ENCODE results near the gene TMEM9. TPM values are rescaled to one million over a fixed set of nuclear protein-coding genes. Genes with fewer than 3 reads are reported as not detected.

Gene TMEM9
- total RNA-seq (10 to 100 TPM; 15.7 to 16.5 TPM), total RNA-seq (1.0 to 27.7 (median 14.3) reads per million in 172 experiments)
- polyA plus RNA-seq (2013, experiment 1 of 2) = 22.0 TPM
- 19.1 TPM for polyA plus RNA-seq (2013, experiment 2 of 2)

- Histone ChIP-seq H3K27ac (ENCODE audit: low read depth in 1 of 2, low read length in 2 of 2) (peak within 1 kb of the TSS in 1 of 2 donors; percentile 47), H3K4me3 (ENCODE audit: low read length) (peak within 1 kb of the TSS; percentile 84), H3K27me3 (ENCODE audit: control insufficient read depth in 1 of 2, insufficient read depth in 2 of 2, low read length in 2 of 2) (no peaks in the 10 kb centered on the region), H3K4me1 (ENCODE audit: insufficient read depth, low read length) (peaks cover 18% of the 10 kb centered on the region), H3K9me3 (ENCODE audit: control insufficient read depth in 1 of 2, insufficient read depth in 1 of 2, low read length in 2 of 2) (no peaks in the 10 kb centered on the region), H3K36me3 (ENCODE audit: insufficient read depth, low read length) (peaks cover 8% of the 10 kb centered on the region)
- ChIA-PET POLR2A (interaction anchor here (0.8 to 1.7 kb wide), 6 partner anchors 16 to 484 kb away, joined by 3 to 12 read pairs (median 4); partner anchors contain the start of genes DDX59 and KIF21B), CTCF (interaction anchor here (1.0 to 2.0 kb wide), 4 partner anchors 14 to 40 kb away, joined by 3 to 6 read pairs (median 4); no protein-coding TSS in a partner anchor)
- TF ChIP-seq CTCF (IDR thresholded peaks at IDR 0.05) = no peak
- H3K27me3 Mint-ChIP-seq = peaks cover 10% of the 10 kb centered on the region
- ATAC-seq (ENCODE audit: poor library complexity) (peak; percentile 97), DNase-seq (peak; percentile 97 to 100 (median 99))
- H3K27ac Mint-ChIP-seq = peak within 1 kb of the TSS; percentile 76
- no peaks in the 10 kb centered on the region for H3K9me3 Mint-ChIP-seq
- H3K36me3 Mint-ChIP-seq (ENCODE audit: low read depth) = peaks cover 26% of the 10 kb centered on the region
- intact Hi-C loops (cut with DNase I, micrococcal nuclease) = loop anchor here in 1 of 2 experiments (5.0 to 10.0 kb wide), 8 partner anchors 68 to 990 kb away; partner anchors contain the start of genes ARL8A, CSRP1, KIF21B and ZNF281
- peak within 1 kb of the TSS; percentile 91 for H3K4me3 Mint-ChIP-seq
- H3K4me1 Mint-ChIP-seq (ENCODE audit: low read depth) = peaks cover 32% of the 10 kb centered on the region
Measured at GRCh38 chr1:201154389-201155165, at the start of gene TMEM9. TMEM9 (minus strand) TSS chr1:201154474; CDS start chr1:201153923, 551 bp downstream.

GRCh38 chr1:201198598-201198997, 44.3 kb upstream of the TMEM9 start:
- Histone ChIP-seq H3K36me3 (ENCODE audit: insufficient read depth, low read length) (no peaks in the 10 kb centered on the region), H3K9me3 (ENCODE audit: control insufficient read depth in 1 of 2, insufficient read depth in 1 of 2, low read length in 2 of 2) (no peaks in the 10 kb centered on the region), H3K27me3 (ENCODE audit: control insufficient read depth in 1 of 2, insufficient read depth in 2 of 2, low read length in 2 of 2) (no peaks in the 10 kb centered on the region), H3K4me3 (ENCODE audit: low read length) (no peak overlapping the region), H3K27ac (ENCODE audit: low read depth in 1 of 2, low read length in 2 of 2) (no peak overlapping the region), H3K4me1 (ENCODE audit: insufficient read depth, low read length) (no peaks in the 10 kb centered on the region)
- no peak for TF ChIP-seq CTCF (IDR thresholded peaks at IDR 0.05)
- intact Hi-C loops (cut with DNase I, micrococcal nuclease) = no loop called here
- CTCF ChIA-PET = no interaction called here
- Mint-ChIP-seq H3K4me1 (ENCODE audit: low read depth) (no peaks in the 10 kb centered on the region), H3K4me3 (no peak overlapping the region), H3K27ac (no peak overlapping the region), H3K9me3 (no peaks in the 10 kb centered on the region), H3K36me3 (ENCODE audit: low read depth) (no peaks in the 10 kb centered on the region), H3K27me3 (no peaks in the 10 kb centered on the region)
- POLR2A ChIA-PET = no interaction called here
- DNase-seq (no peak), ATAC-seq (ENCODE audit: poor library complexity) (no peak)

- TF ChIP-seq CTCF (IDR thresholded peaks at IDR 0.05) = no peak
- peaks cover 14% of the 10 kb centered on the region for H3K27me3 Mint-ChIP-seq
- H3K27ac Mint-ChIP-seq = no peak overlapping the region
- H3K4me1 ChIP-seq (ENCODE audit: insufficient read depth, low read length) = no peaks in the 10 kb centered on the region
- ATAC-seq (ENCODE audit: poor library complexity) (no peak), DNase-seq (no peak)
- ChIA-PET POLR2A (no interaction called here), CTCF (no interaction called here)
- no peak overlapping the region for H3K27ac ChIP-seq (ENCODE audit: low read depth in 1 of 2, low read length in 2 of 2)
- intact Hi-C loops (cut with DNase I, micrococcal nuclease) = no loop called here
- no peak overlapping the region for H3K4me3 Mint-ChIP-seq
- H3K4me1 Mint-ChIP-seq (ENCODE audit: low read depth) = no peaks in the 10 kb centered on the region
- peaks cover 0 to 4% of the 10 kb centered on the region in 2 experiments for H3K27me3 ChIP-seq (ENCODE audit: control insufficient read depth in 1 of 2, insufficient read depth in 2 of 2, low read length in 2 of 2)
- no peaks in the 10 kb centered on the region for H3K9me3 ChIP-seq (ENCODE audit: control insufficient read depth in 1 of 2, insufficient read depth in 1 of 2, low read length in 2 of 2)
- H3K36me3 ChIP-seq (ENCODE audit: insufficient read depth, low read length) = no peaks in the 10 kb centered on the region
- H3K36me3 Mint-ChIP-seq (ENCODE audit: low read depth) = no peaks in the 10 kb centered on the region
- H3K4me3 ChIP-seq (ENCODE audit: low read length) = no peak overlapping the region
- no peaks in the 10 kb centered on the region for H3K9me3 Mint-ChIP-seq
Measured at GRCh38 chr1:201194046-201194445, 39.8 kb upstream of the TMEM9 start.

All from CD4-positive, alpha-beta T cell (primary cell).